IMR-90 (cell line): ENCODE data around the gene NLE1. TPM values are rescaled to one million over a fixed set of nuclear protein-coding genes. Genes with fewer than 3 reads are reported as not detected.

ENCODE experiments used
- ATAC-seq: fragments of 200-7000 bp; cut with Tn5 transposase; 2 replicates; pipeline ENCODE4 v1.9.1; 2020; ENCODE audit warnings: low read depth, mild to moderate bottlenecking, moderate library complexity
- BruUV-seq: library from RNA; stranded (reverse); fragments of 400-500 nt; replicated peaks from 2 replicates; lab custom pipeline; 2021; lab: Mats Ljungman, UMichigan
- CTCF ChIA-PET: fragments of 300-600 bp; formaldehyde crosslinking; extraction: SDS; loops from one replicate; lab custom pipeline; 2021; ENCODE audit warnings: antibody characterized with exemption; lab: Yijun Ruan, JAX
- POLR2A ChIA-PET: fragments of 300-600 bp; sonication (Branson Sonifier 250); formaldehyde crosslinking; loops from one replicate; lab custom pipeline; 2022; ENCODE audit warnings: antibody characterized with exemption; ENCODE audit not compliant: unreplicated experiment; lab: Charles Lee
- DNase-seq: peaks from one replicate; pipeline ENCODE4 v3.0.0; 2013
- H2AFZ ChIP-seq: replicated peaks from 2 replicates; pipeline ENCODE3; 2013; ENCODE audit warnings: low read length, mild to moderate bottlenecking; ENCODE audit not compliant: poor library complexity
- H2AK5ac ChIP-seq: 2 replicates; pipeline ENCODE4 v1.6.1; 2013; ENCODE audit warnings: low read depth, low read length, inconsistent platforms
- H2AK9ac ChIP-seq: replicated peaks from 2 replicates; pipeline ENCODE3; 2013; ENCODE audit warnings: mild to moderate bottlenecking, low read depth, low read length, moderate library complexity; ENCODE audit not compliant: poor library complexity
- H2BK120ac ChIP-seq: 2 replicates; pipeline ENCODE4 v1.6.1; 2013; ENCODE audit warnings: low read depth, low read length, inconsistent platforms
- H2BK15ac ChIP-seq: 3 replicates; pipeline ENCODE4 v1.6.1; 2013; ENCODE audit warnings: low read depth, low read length, inconsistent platforms
- H2BK20ac ChIP-seq: 2 replicates; pipeline ENCODE4 v1.6.1; 2013; ENCODE audit warnings: low read depth, mild to moderate bottlenecking, inconsistent platforms, low read length, moderate library complexity
- H2BK5ac ChIP-seq: 2 replicates; pipeline ENCODE4 v1.6.1; 2013; ENCODE audit warnings: mild to moderate bottlenecking, low read depth, low read length, inconsistent platforms; ENCODE audit not compliant: poor library complexity, severe bottlenecking
- H3K14ac ChIP-seq: replicated peaks from 2 replicates; pipeline ENCODE4 v1.6.1; 2013; ENCODE audit warnings: low read depth, low read length, inconsistent platforms
- H3K18ac ChIP-seq: 2 replicates; pipeline ENCODE4 v1.6.1; 2013; ENCODE audit warnings: low read depth, low read length, control low read depth
- H3K23ac ChIP-seq: 2 replicates; pipeline ENCODE4 v1.6.1; 2013; ENCODE audit warnings: low read depth, low read length, inconsistent platforms
- H3K27ac ChIP-seq: 2 replicates; pipeline ENCODE4 v1.5.1; 2013; ENCODE audit warnings: mild to moderate bottlenecking, control low read depth, low read length; ENCODE audit not compliant: insufficient read depth
- H3K27me3 ChIP-seq: 2 replicates; pipeline ENCODE4 v1.6.1; 2013; ENCODE audit warnings: low read length; ENCODE audit not compliant: control insufficient read depth, insufficient read depth
- H3K36me3 ChIP-seq: 2 replicates; pipeline ENCODE4 v1.6.1; 2013; ENCODE audit warnings: low read length, mixed read lengths; ENCODE audit not compliant: control insufficient read depth, insufficient read depth
- H3K4ac ChIP-seq: 2 replicates; pipeline ENCODE4 v1.6.1; 2013; ENCODE audit warnings: low read depth, low read length, inconsistent platforms
- H3K4me1 ChIP-seq: 2 replicates; pipeline ENCODE4 v1.6.1; 2013; ENCODE audit warnings: low read length, mixed read lengths; ENCODE audit not compliant: control insufficient read depth, insufficient read depth
- H3K4me2 ChIP-seq: 2 replicates; pipeline ENCODE4 v1.6.1; 2013; ENCODE audit warnings: low read depth, mild to moderate bottlenecking, control low read depth, low read length, moderate library complexity
- H3K4me3 ChIP-seq: 2 replicates; pipeline ENCODE4 v1.5.1; 2013; ENCODE audit warnings: low read depth, mild to moderate bottlenecking, control low read depth, low read length, moderate library complexity; ENCODE audit not compliant: insufficient read depth
- H3K56ac ChIP-seq: 2 replicates; pipeline ENCODE4 v1.6.1; 2013; ENCODE audit warnings: low read length, inconsistent platforms; ENCODE audit not compliant: insufficient read depth; ENCODE audit errors: extremely low read depth
- H3K79me1 ChIP-seq, 2 experiments: 2 replicates each; pipeline ENCODE4 v1.6.1; 2013; ENCODE audit warnings: low read length in 2 of 2, inconsistent platforms in 1 of 2, low read depth in 1 of 2
- H3K9ac ChIP-seq: 2 replicates; pipeline ENCODE4 v1.6.1; 2013; ENCODE audit warnings: low read depth, low read length, control low read depth
- H3K9me1 ChIP-seq: 2 replicates; pipeline ENCODE4 v1.6.1; 2013; ENCODE audit warnings: low read length, inconsistent platforms; ENCODE audit not compliant: insufficient read depth
- H3K9me3 ChIP-seq: 2 replicates; pipeline ENCODE4 v1.6.1; 2013; ENCODE audit warnings: low read length; ENCODE audit not compliant: control insufficient read depth, insufficient read depth
- H4K20me1 ChIP-seq: 2 replicates; pipeline ENCODE4 v1.6.1; 2013; ENCODE audit warnings: low read length, inconsistent platforms; ENCODE audit not compliant: insufficient read depth
- H4K5ac ChIP-seq: 2 replicates; pipeline ENCODE4 v1.6.1; 2013; ENCODE audit warnings: mild to moderate bottlenecking, low read depth, low read length, control low read depth
- H4K8ac ChIP-seq, 2 experiments: 2 replicates each; pipeline ENCODE4 v1.6.1; 2013; ENCODE audit warnings: low read depth in 2 of 2, low read length in 2 of 2, control low read depth in 1 of 2, inconsistent platforms in 1 of 2
- H4K91ac ChIP-seq: 2 replicates; pipeline ENCODE4 v1.6.1; 2013; ENCODE audit warnings: low read depth, low read length, inconsistent platforms; ENCODE audit not compliant: insufficient read depth
- FOS ChIP-seq: fragments of 150-350 bp; IDR thresholded peaks from 2 replicates; pipeline ENCODE4 v1.6.1; 2016; ENCODE audit warnings: low read depth, low read length
- MAZ ChIP-seq: IDR thresholded peaks from 2 replicates; pipeline ENCODE4 v1.6.1; 2012; ENCODE audit warnings: low read depth, mild to moderate bottlenecking, low read length, improper control_type of control experiment, moderate library complexity, borderline replicate concordance
- POLR2A ChIP-seq: IDR thresholded peaks from 2 replicates; pipeline ENCODE4 v1.6.1; 2012; ENCODE audit warnings: mild to moderate bottlenecking, low read depth, low read length
- WGBS, 2 experiments: methylation state at CpG; one replicate each; pipeline versions ENCODE4 v1.1.5 to v1.1.7; 2013; ENCODE audit warnings: missing lambda C conversion rate in 2 of 2; ENCODE audit not compliant: insufficient read length in 1 of 2; ENCODE audit errors: extremely low coverage in 2 of 2; 5-methylcytosine and 5-hydroxymethylcytosine counted together
- dilution Hi-C: fragments of 300-500 bp; cut with HindIII; formaldehyde crosslinking; loops from one replicate; pipeline ENCODE4 v1.14.3; 2018; ENCODE audit warnings: low sequenced_read_pairs; ENCODE audit not compliant: unreplicated experiment
- in situ Hi-C: fragments of 300-500 bp; cut with MboI; formaldehyde crosslinking; loops from 3 replicates; pipeline ENCODE4 v1.14.3; 2019; ENCODE audit warnings: low sequenced_read_pairs, inconsistent platforms, mixed read lengths
- intact Hi-C: fragments of 100-400 bp; cut with micrococcal nuclease; formaldehyde crosslinking; loops from 2 replicates; pipeline ENCODE4 v1.10.0; 2022
- polyA plus RNA-seq, 3 experiments: library from polyadenylated mRNA; depleted of rRNA; stranded (reverse); fragments of >200 nt; gene quantifications; 2 replicates each; pipeline ENCODE4 v1.2.3, GENCODE V29; 2012; ENCODE audit warnings: low replicate concordance in 1 of 3
- total RNA-seq: library from RNA; depleted of rRNA; stranded (reverse); fragments of >200 nt; gene quantifications from 2 replicates; pipeline ENCODE4 v1.2.3, GENCODE V29; 2012

Gene NLE1
- total and polyA plus RNA-seq, 2 of the 4 experiments (the other 2 are of a cell fraction): 18.6 to 23.7 TPM

- no peak overlapping the region for H2AK5ac ChIP-seq
- TF ChIP-seq FOS: no peak
- TF ChIP-seq POLR2A: no peak
- TF ChIP-seq MAZ: no peak
- peaks cover 28% of the 10 kb centered on the region for H3K27me3 ChIP-seq
These were observed 17.8 kb upstream of the NLE1 start for GRCh38 chr17:35159940-35160339.

More at GRCh38 chr17:35159940-35160339, 17.8 kb upstream of the NLE1 start:
- H2BK15ac ChIP-seq: no peak overlapping the region
- intact Hi-C loops: no loop called here
- CTCF ChIA-PET: no interaction called here
- no peak for DNase-seq
- H4K91ac ChIP-seq: no peak overlapping the region
- H3K9ac ChIP-seq: no peak overlapping the region
- no peaks in the 10 kb centered on the region for H3K4me1 ChIP-seq
- no peak overlapping the region for H3K4ac ChIP-seq
- no peak overlapping the region for H4K5ac ChIP-seq
- H3K9me3 ChIP-seq: no peaks in the 10 kb centered on the region
- H4K20me1 ChIP-seq: no peaks in the 10 kb centered on the region
- H3K36me3 ChIP-seq: no peaks in the 10 kb centered on the region
- H3K79me1 ChIP-seq: no peaks in the 10 kb centered on the region
- POLR2A ChIA-PET: no interaction called here
- no peak overlapping the region for H4K8ac ChIP-seq
- peaks cover 2% of the 10 kb centered on the region; the same call in 1 of the 2 replicates for H3K9me1 ChIP-seq
- H2AFZ ChIP-seq: no peak overlapping the region
- ATAC-seq: no peak
- H2BK120ac ChIP-seq: no peak overlapping the region
- H3K14ac ChIP-seq: no peak overlapping the region
- H3K27ac ChIP-seq: no peak overlapping the region
- no peak overlapping the region for H2BK20ac ChIP-seq
- no peak overlapping the region for H3K4me2 ChIP-seq
- 54% methylated on average over 2 of the region's 2 CpGs; no CpG with 5 or more reads in 1 of the 2 experiments for WGBS, 2 experiments
- no peak overlapping the region for H3K56ac ChIP-seq
- no peak overlapping the region for H3K23ac ChIP-seq
- H2BK5ac ChIP-seq: no peak overlapping the region
- in situ Hi-C loops: no loop called here
- BruUV-seq: no TSS peak
- no peak overlapping the region for H3K18ac ChIP-seq
- H3K4me3 ChIP-seq: no peak overlapping the region
- no peak overlapping the region for H2AK9ac ChIP-seq
- dilution Hi-C loops: no loop called here
